A172 (cell line): ENCODE results near the gene MALAT1. TPM values are rescaled to one million over a fixed set of nuclear protein-coding genes. Genes with fewer than 3 reads are reported as not detected.

Source experiments
- total RNA-seq: library from RNA; depleted of rRNA; stranded (reverse); fragments of >200 nt; shearing (Covaris generic); gene quantifications from 2 replicates; pipeline ENCODE4 v1.2.3, GENCODE V29; 2014; rRNA removed

The MALAT1 gene
- total RNA-seq, 1 experiment from 2014 or later: 1,084 TPM

Other genes starting within 250 kb of the MALAT1 start
- 14.2 and 18.1 TPM in 2 replicates for gene POLA2, start 237.1 kb upstream of the MALAT1 start, total RNA-seq
- gene CDC42EP2, start 184.2 kb upstream of the MALAT1 start, total RNA-seq: 1.7 and 5.3 TPM in 2 replicates
- gene DPF2, start 165.2 kb upstream of the MALAT1 start, total RNA-seq: 37.9 and 57.0 TPM in 2 replicates
- 2.0 and 3.5 TPM in 2 replicates for gene TIGD3, start 144.3 kb upstream of the MALAT1 start, total RNA-seq
- gene SLC25A45, start 116.4 kb upstream of the MALAT1 start, total RNA-seq: 3.5 and 7.0 TPM in 2 replicates
- gene FRMD8, start 112.4 kb upstream of the MALAT1 start, total RNA-seq: 21.5 and 36.9 TPM in 2 replicates
- gene NEAT1, start 76.2 kb upstream of the MALAT1 start, total RNA-seq: 20.6 and 28.9 TPM in 2 replicates
- gene SCYL1, start 26.0 kb downstream of the MALAT1 start, total RNA-seq: 65.6 and 70.6 TPM in 2 replicates
- 13.2 and 25.6 TPM in 2 replicates for gene LTBP3, start 59.3 kb downstream of the MALAT1 start, total RNA-seq
- 46.9 and 57.0 TPM in 2 replicates for gene ZNRD2, start 71.4 kb downstream of the MALAT1 start, total RNA-seq
- 39.2 and 62.8 TPM in 2 replicates for gene FAM89B, start 73.5 kb downstream of the MALAT1 start, total RNA-seq
- gene EHBP1L1, start 77.0 kb downstream of the MALAT1 start, total RNA-seq: 50.1 and 83.3 TPM in 2 replicates
- gene KCNK7, start 96.8 kb downstream of the MALAT1 start, total RNA-seq: 0.86 TPM in 1 of 2 replicates, not detected in the other
- 38.2 and 39.2 TPM in 2 replicates for gene MAP3K11, start 115.2 kb downstream of the MALAT1 start, total RNA-seq
- 19.6 and 20.1 TPM in 2 replicates for gene PCNX3, start 116.7 kb downstream of the MALAT1 start, total RNA-seq
- 10.4 and 19.5 TPM in 2 replicates for gene SIPA1, start 139.1 kb downstream of the MALAT1 start, total RNA-seq
- 24.9 and 29.7 TPM in 2 replicates for gene RELA, start 163.9 kb downstream of the MALAT1 start, total RNA-seq
- gene KAT5, start 213.2 kb downstream of the MALAT1 start, total RNA-seq: 26.1 and 37.3 TPM in 2 replicates
- gene RNASEH2C, start 221.8 kb downstream of the MALAT1 start, total RNA-seq: 81.0 and 84.7 TPM in 2 replicates